ENCODE results near the gene C1orf226. TPM values are rescaled to one million over a fixed set of nuclear protein-coding genes. Genes with fewer than 3 reads are reported as not detected.
"Not testable (repeated sequence)": the region's sequence is repeated elsewhere in the genome, so short reads cannot be mapped to it uniquely, and the experiment has no call there.

The C1orf226 gene
- total and polyA plus RNA-seq, 2 experiments from 2014 or later: under 0.01 to 0.08 TPM

DNA sequence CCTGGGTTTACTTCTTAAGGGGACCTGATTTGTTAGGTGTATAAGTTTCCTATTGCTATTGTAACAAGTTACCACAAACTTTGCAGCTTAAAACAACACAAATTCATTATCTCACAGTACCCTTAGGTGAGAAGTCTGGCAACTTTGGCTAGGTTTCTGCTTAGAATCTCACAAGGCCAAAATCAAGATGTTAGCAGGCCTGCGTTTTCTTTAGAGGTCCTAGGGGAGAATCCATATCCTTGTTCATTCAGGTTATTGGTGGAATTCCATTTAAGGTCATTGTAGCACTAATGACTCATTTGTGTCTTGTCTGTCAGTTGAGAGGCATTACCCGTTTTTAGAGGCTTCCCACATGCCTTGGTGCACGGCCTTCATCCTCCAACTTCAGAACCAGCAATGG, 38.6 kb downstream of the C1orf226 start:
- WGBS, 2 experiments (ENCODE audit: low coverage in 1 of 2, low lambda C conversion rate in 2 of 2, missing lambda C conversion rate in 2 of 2): 46 to 58% methylated on average over 3 of the region's 3 CpGs
- in situ Hi-C loops (cut with MboI): no loop called here
- Histone ChIP-seq H3F3A (ENCODE audit: insufficient read depth) (no peaks in the 10 kb centered on the region), H3K4me2 (ENCODE audit: unreplicated experiment) (no peak overlapping the region), H3K9me2 (ENCODE audit: insufficient read depth) (no peaks in the 10 kb centered on the region), H2AFZ (no peak overlapping the region), H3K9me3 (ENCODE audit: low read depth) (no peaks in the 10 kb centered on the region), H3K27me3 (replicated peaks; ENCODE audit: insufficient read depth) (no peaks in the 10 kb centered on the region), H3K4me1 (ENCODE audit: insufficient read depth) (no peaks in the 10 kb centered on the region), H4K20me1 (ENCODE audit: insufficient read depth) (no peaks in the 10 kb centered on the region), H3K27ac (no peak overlapping the region), H3K9ac (no peak overlapping the region), H3K36me3 (ENCODE audit: low read depth) (no peaks in the 10 kb centered on the region), H3K4me3 (no peak overlapping the region), H3K79me2 (ENCODE audit: insufficient read depth) (no peaks in the 10 kb centered on the region)
- TF ChIP-seq EZH2 (IDR thresholded peaks at IDR 0.05; ENCODE audit: insufficient read depth, poor library complexity, severe bottlenecking) (no peak), EZH2phosphoT487 (IDR thresholded peaks at IDR 0.05; ENCODE audit: insufficient read depth, low read depth) (no peak)
- no peak for DNase-seq

DNA sequence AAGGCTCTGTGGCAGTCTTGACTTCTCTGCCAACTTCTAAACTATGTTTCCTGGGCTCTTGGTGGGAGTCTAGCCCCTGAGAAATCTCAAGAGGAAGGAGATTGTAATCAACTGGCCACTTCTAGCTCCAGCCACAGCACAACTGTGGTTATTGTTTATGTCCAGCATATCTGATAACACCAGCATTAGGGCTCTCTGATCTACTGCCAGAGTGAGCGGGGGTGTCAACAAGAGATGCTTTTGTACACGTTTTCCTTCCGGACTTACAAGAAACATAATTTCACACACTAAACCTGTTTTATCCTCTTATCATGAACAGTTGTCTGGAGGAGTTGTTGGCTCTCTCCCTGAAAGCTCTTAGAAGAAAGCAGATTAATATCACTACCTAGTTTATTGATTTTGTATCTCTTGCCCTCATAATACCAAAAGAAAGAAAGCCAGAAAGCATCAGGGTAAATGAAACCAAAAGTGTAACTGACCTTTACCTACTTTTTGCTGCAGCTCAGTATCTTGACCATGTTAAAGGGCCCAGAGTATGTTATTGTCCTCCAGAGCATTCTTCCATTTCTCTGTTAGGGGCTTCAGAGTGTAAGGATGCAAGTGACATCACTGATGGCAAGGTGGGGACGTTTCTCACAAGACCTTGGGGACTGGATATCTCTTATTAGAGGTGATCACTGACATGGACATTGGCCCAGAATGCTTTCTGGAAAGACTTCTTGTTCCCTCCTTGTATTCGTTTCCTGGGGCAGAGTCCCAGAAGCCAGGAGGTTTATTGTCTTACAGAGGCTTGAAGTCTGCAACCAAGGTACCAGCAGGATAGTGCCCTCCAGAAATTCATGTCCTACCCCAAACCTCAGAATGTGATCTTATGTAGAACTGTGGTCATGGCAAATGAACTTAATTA, 40.0 kb downstream of the C1orf226 start:
- Histone ChIP-seq H3K36me3 (ENCODE audit: low read depth) (no peaks in the 10 kb centered on the region), H3K4me3 (no peak overlapping the region), H3F3A (ENCODE audit: insufficient read depth) (no peaks in the 10 kb centered on the region), H2AFZ (no peak overlapping the region), H3K9me2 (ENCODE audit: insufficient read depth) (no peaks in the 10 kb centered on the region), H3K4me1 (ENCODE audit: insufficient read depth) (no peaks in the 10 kb centered on the region), H3K27ac (no peak overlapping the region), H3K9me3 (ENCODE audit: low read depth) (no peaks in the 10 kb centered on the region), H3K4me2 (ENCODE audit: unreplicated experiment) (no peak overlapping the region), H3K27me3 (replicated peaks; ENCODE audit: insufficient read depth) (no peaks in the 10 kb centered on the region), H3K79me2 (ENCODE audit: insufficient read depth) (no peaks in the 10 kb centered on the region), H4K20me1 (ENCODE audit: insufficient read depth) (no peaks in the 10 kb centered on the region), H3K9ac (no peak overlapping the region)
- no peak for DNase-seq
- in situ Hi-C loops (cut with MboI): no loop called here
- TF ChIP-seq EZH2 (IDR thresholded peaks at IDR 0.05; ENCODE audit: insufficient read depth, poor library complexity, severe bottlenecking) (no peak), EZH2phosphoT487 (IDR thresholded peaks at IDR 0.05; ENCODE audit: insufficient read depth, low read depth) (no peak)
- WGBS, 2 experiments (ENCODE audit: low coverage in 1 of 2, low lambda C conversion rate in 2 of 2, missing lambda C conversion rate in 2 of 2): 42% methylated on average over 5 of the region's 5 CpGs

DNA sequence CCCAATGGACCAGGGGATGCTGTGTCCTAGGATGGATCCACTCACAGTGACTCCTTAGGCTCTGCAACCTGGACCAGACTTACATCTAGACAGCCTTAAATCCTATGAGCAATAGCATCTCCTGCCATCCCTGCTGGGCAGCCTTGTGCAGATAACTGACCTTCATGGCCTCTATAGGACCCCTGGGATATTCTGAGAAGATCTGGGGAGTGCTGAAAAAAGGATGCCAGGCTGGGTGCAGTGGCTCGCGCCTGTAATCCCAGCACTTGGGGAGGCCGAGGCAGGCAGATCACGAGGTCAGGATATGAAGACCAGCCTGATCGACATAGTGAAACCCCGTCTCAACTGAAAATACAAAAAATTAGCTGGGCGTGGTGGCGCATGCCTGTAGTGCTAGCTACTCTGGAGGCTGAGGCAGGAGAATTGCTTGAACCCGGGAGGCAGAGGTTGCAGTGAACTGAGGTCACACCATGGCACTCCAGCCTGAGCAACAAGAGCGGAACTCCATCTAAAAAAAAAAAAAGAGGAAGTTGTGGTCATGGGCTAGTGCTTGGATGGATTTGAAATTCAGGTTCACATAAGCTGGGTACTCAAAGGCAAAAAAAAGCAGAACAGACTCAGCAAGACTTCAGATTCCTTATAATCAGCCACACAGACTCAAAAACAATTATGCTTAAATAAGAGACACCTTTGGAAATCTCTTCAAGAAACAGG, 41.3 kb downstream of the C1orf226 start:
- H3K9ac ChIP-seq: no peak overlapping the region
- H3K9me3 ChIP-seq (ENCODE audit: low read depth): no peaks in the 10 kb centered on the region
- no peaks in the 10 kb centered on the region for H3F3A ChIP-seq (ENCODE audit: insufficient read depth)
- 72 to 73% methylated on average over 10 of the region's 10 CpGs for WGBS, 2 experiments (ENCODE audit: low coverage in 1 of 2, low lambda C conversion rate in 2 of 2, missing lambda C conversion rate in 2 of 2)
- no peaks in the 10 kb centered on the region for H3K9me2 ChIP-seq (ENCODE audit: insufficient read depth)
- no peaks in the 10 kb centered on the region for H4K20me1 ChIP-seq (ENCODE audit: insufficient read depth)
- TF ChIP-seq EZH2phosphoT487 (IDR thresholded peaks at IDR 0.05; ENCODE audit: insufficient read depth, low read depth) (no peak), EZH2 (IDR thresholded peaks at IDR 0.05; ENCODE audit: insufficient read depth, poor library complexity, severe bottlenecking) (no peak)
- no peaks in the 10 kb centered on the region for H3K36me3 ChIP-seq (ENCODE audit: low read depth)
- H3K4me2 ChIP-seq (ENCODE audit: unreplicated experiment): no peak overlapping the region
- H3K27me3 ChIP-seq (replicated peaks; ENCODE audit: insufficient read depth): no peaks in the 10 kb centered on the region
- no peaks in the 10 kb centered on the region for H3K4me1 ChIP-seq (ENCODE audit: insufficient read depth)
- no peaks in the 10 kb centered on the region for H3K79me2 ChIP-seq (ENCODE audit: insufficient read depth)
- H3K27ac ChIP-seq: no peak overlapping the region
- no peak overlapping the region for H2AFZ ChIP-seq
- in situ Hi-C loops (cut with MboI): no loop called here
- no peak overlapping the region for H3K4me3 ChIP-seq
- DNase-seq: no peak

DNA sequence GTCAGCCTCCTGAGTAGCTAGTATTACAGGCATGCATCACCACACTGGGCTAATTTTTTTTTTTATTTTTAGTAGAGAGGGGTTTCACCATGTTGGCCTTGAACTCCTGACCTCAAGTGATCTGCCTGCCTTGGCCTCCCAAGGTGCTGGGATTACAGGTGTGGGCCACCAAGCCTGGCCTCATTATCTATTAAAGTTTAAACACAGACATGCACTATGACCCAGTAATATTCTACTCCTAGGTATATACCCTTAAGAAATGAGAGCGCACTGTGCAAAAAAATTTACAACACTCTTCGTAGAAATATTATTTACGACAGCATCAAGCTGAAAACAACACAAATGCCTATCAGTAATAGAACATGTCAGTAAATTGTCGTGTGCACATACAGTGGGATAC, 49.1 kb downstream of the C1orf226 start:
- Histone ChIP-seq H3K9ac (no peak overlapping the region), H3K36me3 (ENCODE audit: low read depth) (no peaks in the 10 kb centered on the region), H3K79me2 (ENCODE audit: insufficient read depth) (no peaks in the 10 kb centered on the region), H3K27ac (no peak overlapping the region), H3K4me2 (ENCODE audit: unreplicated experiment) (no peak overlapping the region), H3K4me1 (ENCODE audit: insufficient read depth) (no peaks in the 10 kb centered on the region), H3K9me2 (ENCODE audit: insufficient read depth) (no peaks in the 10 kb centered on the region), H3K9me3 (ENCODE audit: low read depth) (no peaks in the 10 kb centered on the region), H3K27me3 (replicated peaks; ENCODE audit: insufficient read depth) (no peaks in the 10 kb centered on the region), H3K4me3 (no peak overlapping the region), H3F3A (ENCODE audit: insufficient read depth) (no peaks in the 10 kb centered on the region), H2AFZ (no peak overlapping the region), H4K20me1 (ENCODE audit: insufficient read depth) (no peaks in the 10 kb centered on the region)
- no peak for DNase-seq
- WGBS, 2 experiments (ENCODE audit: low coverage in 1 of 2, low lambda C conversion rate in 2 of 2, missing lambda C conversion rate in 2 of 2): 83 to 85% methylated on average over 4 of the region's 4 CpGs
- TF ChIP-seq EZH2phosphoT487 (IDR thresholded peaks at IDR 0.05; ENCODE audit: insufficient read depth, low read depth): no peak
- no peak for TF ChIP-seq EZH2 (IDR thresholded peaks at IDR 0.05; ENCODE audit: insufficient read depth, poor library complexity, severe bottlenecking)
- in situ Hi-C loops (cut with MboI): no loop called here

DNA sequence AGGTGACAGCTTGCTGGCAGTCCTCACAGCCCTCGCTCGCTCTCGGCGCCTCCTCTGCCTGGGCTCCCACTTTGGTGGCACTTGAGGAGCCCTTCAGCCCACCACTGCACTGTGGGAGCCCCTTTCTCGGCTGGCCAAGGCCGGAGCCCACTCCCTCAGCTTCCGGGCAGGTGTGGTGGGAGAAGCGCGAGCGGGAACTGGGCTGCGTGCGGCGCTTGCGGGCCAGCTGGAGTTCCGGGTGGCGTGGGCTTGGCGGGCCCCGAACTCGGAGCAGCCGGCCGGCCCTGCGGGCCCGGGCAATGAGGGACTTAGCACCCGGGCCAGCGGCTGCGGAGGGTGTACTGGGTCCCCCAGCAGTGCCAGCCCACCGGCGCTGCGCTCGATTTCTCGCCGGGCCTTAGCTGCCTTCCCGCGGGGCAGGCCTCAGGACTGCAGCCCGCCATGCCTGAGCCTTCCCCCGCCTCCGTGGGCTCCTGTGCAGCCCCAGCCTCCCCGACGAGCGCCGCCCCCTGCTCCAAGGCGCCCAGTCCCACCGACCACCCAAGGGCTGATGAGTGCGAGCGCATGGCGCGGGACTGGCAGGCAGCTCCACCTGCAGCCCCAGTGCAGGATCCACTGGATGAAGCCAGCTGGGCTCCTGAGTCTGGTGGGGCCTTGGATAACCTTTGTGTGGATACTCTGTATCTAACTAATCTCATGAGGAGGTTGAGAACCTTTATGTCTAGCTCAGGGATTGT, 51.6 kb downstream of the C1orf226 start:
- H3K4me2 ChIP-seq (ENCODE audit: unreplicated experiment); H3K27me3 ChIP-seq (replicated peaks; ENCODE audit: insufficient read depth); H3F3A ChIP-seq (ENCODE audit: insufficient read depth); H3K9me2 ChIP-seq (ENCODE audit: insufficient read depth); H3K4me1 ChIP-seq (ENCODE audit: insufficient read depth); H3K9ac ChIP-seq; H4K20me1 ChIP-seq (ENCODE audit: insufficient read depth); DNase-seq; H3K27ac ChIP-seq; H3K79me2 ChIP-seq (ENCODE audit: insufficient read depth); H2AFZ ChIP-seq; H3K36me3 ChIP-seq (ENCODE audit: low read depth); H3K4me3 ChIP-seq; H3K9me3 ChIP-seq (ENCODE audit: low read depth); in situ Hi-C loops (cut with MboI): not testable (repeated sequence)
- 54 to 55% methylated on average over 21 to 43 of the region's 47 CpGs for WGBS, 2 experiments (ENCODE audit: low coverage in 1 of 2, low lambda C conversion rate in 2 of 2, missing lambda C conversion rate in 2 of 2)

Measured in GM23248 (cell line).